HG03432 (cell line): Measurements from ENCODE around the gene PPP1R10.
"Not testable (repeated sequence)": the region's sequence is repeated elsewhere in the genome, so short reads cannot be mapped to it uniquely, and the experiment has no call there.

Experiments used
- ATAC-seq: cut with Tn5 transposase; IDR thresholded peaks from one replicate; pipeline ENCODE4 v1.9.1; 2021; ENCODE audit warnings: mild to moderate bottlenecking, moderate library complexity; ENCODE audit not compliant: unreplicated experiment

PPP1R10 gene

GRCh38 chr6:30616811-30617564 lies at the start of gene PPP1R10:
PPP1R10 (minus strand) TSS chr6:30617243; CDS start chr6:30609944, 7,299 bp downstream.
- ATAC-seq, result peak; percentile 80

GRCh38 chr6:30666300-30666699 lies 49.3 kb upstream of the PPP1R10 start:
- not testable (repeated sequence) for ATAC-seq

- ATAC-seq, result no peak
These were observed 48.1 kb upstream of the PPP1R10 start for GRCh38 chr6:30664994-30665767.

GRCh38 chr6:30657922-30658321 lies 40.9 kb upstream of the PPP1R10 start:
- not testable (repeated sequence) for ATAC-seq

GRCh38 chr6:30657454-30657853 lies 40.4 kb upstream of the PPP1R10 start:
- ATAC-seq, result no peak

GRCh38 chr6:30656513-30656912 lies 39.5 kb upstream of the PPP1R10 start:
- no peak for ATAC-seq

GRCh38 chr6:30655743-30656094 lies 38.7 kb upstream of the PPP1R10 start:
- ATAC-seq, result no peak

GRCh38 chr6:30654798-30655742 lies 38.0 kb upstream of the PPP1R10 start:
- ATAC-seq, result no peak

- no peak for ATAC-seq
These were observed 34.1 kb upstream of the PPP1R10 start for GRCh38 chr6:30651143-30651542.

GRCh38 chr6:30647242-30648116 lies 30.4 kb upstream of the PPP1R10 start:
- peak; percentile 71 for ATAC-seq

GRCh38 chr6:30646450-30647241 lies 29.6 kb upstream of the PPP1R10 start, which contains the start of gene C6orf136:
C6orf136 (plus strand) TSS chr6:30647133; CDS start chr6:30647232, 99 bp downstream.
- peak; percentile 59 for ATAC-seq

GRCh38 chr6:30645989-30646388 lies 28.9 kb upstream of the PPP1R10 start:
- ATAC-seq, result no peak

- no peak for ATAC-seq
These were observed 27.7 kb upstream of the PPP1R10 start for GRCh38 chr6:30644769-30645168.

- ATAC-seq, result no peak
These were observed 26.6 kb upstream of the PPP1R10 start for GRCh38 chr6:30643656-30644055.

GRCh38 chr6:30641048-30641447 lies 24.0 kb upstream of the PPP1R10 start:
- no peak for ATAC-seq

GRCh38 chr6:30640481-30640880 lies 23.4 kb upstream of the PPP1R10 start:
- no peak for ATAC-seq

GRCh38 chr6:30635834-30636233 lies 18.8 kb upstream of the PPP1R10 start:
- ATAC-seq, result no peak

- peak; percentile 90 for ATAC-seq
These were observed 9.7 kb upstream of the PPP1R10 start, which contains the start of gene ATAT1 for GRCh38 chr6:30626484-30627366. ATAT1 (plus strand) TSS chr6:30626874.
